Mucosa of descending colon (tissue), 3 donors: ENCODE results near the gene FSTL1. TPM values are rescaled to one million over a fixed set of nuclear protein-coding genes. Genes with fewer than 3 reads are reported as not detected.
"Not testable (repeated sequence)": the region's sequence is repeated elsewhere in the genome, so short reads cannot be mapped to it uniquely, and the experiment has no call there.

Source experiments
- ATAC-seq: fragments of 200-7000 bp; cut with Tn5 transposase; one replicate; pipeline ENCODE4 v1.9.1; 2020; ENCODE audit warnings: mild to moderate bottlenecking, moderate library complexity
- DNase-seq, 3 donors: peaks; one replicate each; pipeline ENCODE4 v3.0.0-alpha.2; 2020
- H3K36me3 ChIP-seq: fragments of 200-600 bp; one replicate; pipeline ENCODE4 v1.8.0; 2021; ENCODE audit warnings: low read depth, mild to moderate bottlenecking
- H3K4me1 ChIP-seq: fragments of 200-600 bp; one replicate; pipeline ENCODE4 v1.8.0; 2021; ENCODE audit warnings: low read depth, mild to moderate bottlenecking
- H3K4me3 ChIP-seq: fragments of 200-600 bp; one replicate; pipeline ENCODE4 v1.8.0; 2021; ENCODE audit warnings: mild to moderate bottlenecking
- H3K9me3 ChIP-seq: fragments of 200-600 bp; one replicate; pipeline ENCODE4 v1.8.0; 2021; ENCODE audit warnings: mild to moderate bottlenecking
- intact Hi-C, 2 donors: fragments of 100-400 bp; cut with DNase I in 1 of 2; cut with micrococcal nuclease in 1 of 2; formaldehyde crosslinking; loops; one replicate each; pipeline versions ENCODE4 v1.11.0 to v1.11.1; 2022; cut with DNase I, micrococcal nuclease
- total RNA-seq, 3 donors: library from RNA; stranded (reverse); fragmentation: NEBNext Ultra II Directional in 2 of 3; extraction: Animal tissue kit (Norgen Biotek cat#: 25700) in 2 of 3; gene quantifications; one replicate each; pipeline versions ENCODE4 v1.2.1 to v1.2.4, GENCODE V29; 2021 to 2023
- TF ChIP-seq, protein P1 (sequence below): fragments of 200-600 bp; IDR thresholded peaks from one replicate; pipeline ENCODE4 v1.8.0; 2022; ENCODE audit warnings: antibody characterized with exemption, mild to moderate bottlenecking
- donor health status: DM: no; HTN: no; CAD: no; lungs with moderate emphysema.
- donor health status: DM: no; HTN: no; CAD: no.
- donor health status: DM: no; HTN: yes; CAD: no.

Gene FSTL1
- total RNA-seq, 3 donors from 2014 or later = 28.1 to 246 (median 108) TPM

DNA sequence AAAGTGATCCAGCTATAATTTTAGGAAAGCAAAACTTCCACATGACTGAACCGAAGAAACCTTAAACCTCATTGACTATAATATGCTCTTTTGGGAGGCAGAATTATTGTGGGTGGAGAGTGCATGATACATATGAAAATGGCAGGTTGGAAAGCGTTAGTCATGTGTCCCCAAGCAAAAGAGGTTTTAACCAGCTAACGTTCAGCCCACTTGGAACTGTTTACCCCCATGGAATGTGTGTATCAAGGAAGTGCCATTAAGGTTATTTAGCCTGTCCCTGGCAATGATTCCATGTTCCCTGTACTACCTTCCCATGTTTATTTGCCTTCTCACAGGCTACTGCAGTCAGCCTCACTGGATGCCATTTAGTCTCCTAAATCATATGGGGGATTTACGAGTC, 57.5 kb downstream of the FSTL1 start:
- no peak for ATAC-seq
- Histone ChIP-seq H3K4me3 (no peak overlapping the region), H3K36me3 (no peaks in the 10 kb centered on the region), H3K9me3 (no peaks in the 10 kb centered on the region), H3K4me1 (no peaks in the 10 kb centered on the region)
- intact Hi-C loops = no loop called here
- no peak for DNase-seq
- TF ChIP-seq, protein P1, sequence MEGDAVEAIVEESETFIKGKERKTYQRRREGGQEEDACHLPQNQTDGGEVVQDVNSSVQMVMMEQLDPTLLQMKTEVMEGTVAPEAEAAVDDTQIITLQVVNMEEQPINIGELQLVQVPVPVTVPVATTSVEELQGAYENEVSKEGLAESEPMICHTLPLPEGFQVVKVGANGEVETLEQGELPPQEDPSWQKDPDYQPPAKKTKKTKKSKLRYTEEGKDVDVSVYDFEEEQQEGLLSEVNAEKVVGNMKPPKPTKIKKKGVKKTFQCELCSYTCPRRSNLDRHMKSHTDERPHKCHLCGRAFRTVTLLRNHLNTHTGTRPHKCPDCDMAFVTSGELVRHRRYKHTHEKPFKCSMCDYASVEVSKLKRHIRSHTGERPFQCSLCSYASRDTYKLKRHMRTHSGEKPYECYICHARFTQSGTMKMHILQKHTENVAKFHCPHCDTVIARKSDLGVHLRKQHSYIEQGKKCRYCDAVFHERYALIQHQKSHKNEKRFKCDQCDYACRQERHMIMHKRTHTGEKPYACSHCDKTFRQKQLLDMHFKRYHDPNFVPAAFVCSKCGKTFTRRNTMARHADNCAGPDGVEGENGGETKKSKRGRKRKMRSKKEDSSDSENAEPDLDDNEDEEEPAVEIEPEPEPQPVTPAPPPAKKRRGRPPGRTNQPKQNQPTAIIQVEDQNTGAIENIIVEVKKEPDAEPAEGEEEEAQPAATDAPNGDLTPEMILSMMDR = no peak

DNA sequence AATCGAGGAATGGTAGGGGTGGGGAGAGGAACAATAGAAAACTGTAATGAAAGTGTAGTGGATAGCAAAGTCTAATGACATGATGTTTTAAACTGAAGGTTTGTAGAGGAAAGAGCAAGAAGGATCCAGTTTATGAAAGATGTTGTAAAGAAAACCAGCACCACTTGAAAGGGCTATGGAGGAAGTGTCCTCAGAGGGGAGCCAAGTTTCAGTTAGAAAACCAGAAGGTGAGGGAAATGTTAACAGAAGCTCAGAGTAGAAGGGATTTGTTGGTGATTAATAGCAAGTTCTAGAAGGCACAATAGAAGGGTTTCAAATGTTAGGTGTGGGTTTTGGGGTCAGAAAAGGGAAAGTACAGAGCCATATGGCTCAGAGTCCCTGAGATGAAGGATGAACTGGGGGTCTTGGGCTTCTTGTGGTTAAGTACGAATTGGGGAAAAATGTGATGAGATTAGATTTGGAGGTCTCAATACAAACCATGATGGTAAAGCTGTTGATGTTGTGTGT, 67.8 kb downstream of the FSTL1 start:
- ATAC-seq (no peak), DNase-seq (no peak)
- Histone ChIP-seq H3K4me1 (no peaks in the 10 kb centered on the region), H3K36me3 (no peaks in the 10 kb centered on the region), H3K9me3 (no peaks in the 10 kb centered on the region), H3K4me3 (no peak overlapping the region)
- intact Hi-C loops = no loop called here
- TF ChIP-seq, protein P1 = no peak

DNA sequence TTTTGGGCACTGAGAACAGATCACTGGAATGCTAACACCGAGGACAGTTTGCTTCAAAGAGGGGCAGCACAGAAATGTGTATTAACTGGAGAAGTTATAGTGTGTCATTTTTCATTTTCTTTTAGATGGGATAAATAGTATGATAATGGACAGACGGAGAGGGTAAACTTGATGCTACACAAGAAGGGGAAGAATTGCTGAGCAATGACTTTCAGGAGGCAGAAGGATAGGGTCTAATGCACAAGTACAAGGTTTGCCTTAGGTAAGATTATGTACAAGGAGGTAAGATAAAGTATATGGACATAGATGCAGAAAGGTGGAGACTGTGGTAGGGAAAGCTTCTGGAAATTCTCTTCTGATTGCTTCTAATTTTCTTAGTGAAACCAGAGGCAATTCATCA, 69.3 kb downstream of the FSTL1 start:
- Histone ChIP-seq H3K4me1 (no peaks in the 10 kb centered on the region), H3K4me3 (no peak overlapping the region), H3K9me3 (no peaks in the 10 kb centered on the region), H3K36me3 (no peaks in the 10 kb centered on the region)
- ATAC-seq (no peak), DNase-seq (no peak)
- TF ChIP-seq, protein P1 = no peak
- intact Hi-C loops = no loop called here

DNA sequence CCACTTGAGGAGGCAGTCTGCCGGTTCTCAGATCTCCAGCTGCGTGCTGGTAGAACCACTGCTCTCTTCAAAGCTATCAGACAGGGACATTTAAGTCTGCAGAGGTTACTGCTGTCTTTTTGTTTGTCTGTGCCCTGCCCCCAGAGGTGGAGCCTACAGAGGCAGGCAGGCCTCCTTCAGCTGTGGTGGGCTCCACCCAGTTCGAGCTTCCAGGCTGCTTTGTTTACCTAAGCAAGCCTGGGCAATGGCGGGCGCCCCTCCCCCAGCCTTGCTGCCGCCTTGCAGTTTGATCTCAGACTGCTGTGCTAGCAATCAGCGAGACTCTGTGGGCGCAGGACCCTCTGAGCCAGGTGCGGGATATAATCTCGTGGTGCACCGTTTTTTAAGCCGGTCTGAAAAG, 72.8 kb downstream of the FSTL1 start:
- H3K36me3 ChIP-seq, ATAC-seq, intact Hi-C loops, H3K9me3 ChIP-seq, H3K4me3 ChIP-seq, DNase-seq, H3K4me1 ChIP-seq: not testable (repeated sequence)

DNA sequence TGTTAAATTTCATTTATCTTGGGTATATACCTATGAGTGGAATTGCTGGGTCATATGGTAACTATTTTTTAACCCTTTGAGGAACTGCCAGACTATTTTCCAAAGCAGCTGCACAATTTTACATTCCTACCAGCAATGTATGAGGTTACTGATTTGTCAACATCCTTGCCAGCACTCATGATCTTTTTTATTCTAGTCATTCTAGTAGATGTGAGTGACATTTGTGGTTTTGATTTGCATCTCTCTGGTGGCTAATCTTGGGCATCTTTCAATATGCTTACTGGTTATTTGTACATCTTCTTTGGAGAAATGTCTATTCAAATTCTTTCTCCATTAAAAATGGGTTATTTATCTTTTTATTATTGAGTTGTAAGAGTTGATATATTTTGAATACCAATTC, 80.3 kb downstream of the FSTL1 start:
- H3K4me3 ChIP-seq = no peak overlapping the region
- DNase-seq = no peak
- H3K36me3 ChIP-seq = no peaks in the 10 kb centered on the region
- H3K4me1 ChIP-seq = no peaks in the 10 kb centered on the region
- ATAC-seq = no peak
- intact Hi-C loops = no loop called here
- no peaks in the 10 kb centered on the region for H3K9me3 ChIP-seq
- TF ChIP-seq, protein P1 = no peak

DNA sequence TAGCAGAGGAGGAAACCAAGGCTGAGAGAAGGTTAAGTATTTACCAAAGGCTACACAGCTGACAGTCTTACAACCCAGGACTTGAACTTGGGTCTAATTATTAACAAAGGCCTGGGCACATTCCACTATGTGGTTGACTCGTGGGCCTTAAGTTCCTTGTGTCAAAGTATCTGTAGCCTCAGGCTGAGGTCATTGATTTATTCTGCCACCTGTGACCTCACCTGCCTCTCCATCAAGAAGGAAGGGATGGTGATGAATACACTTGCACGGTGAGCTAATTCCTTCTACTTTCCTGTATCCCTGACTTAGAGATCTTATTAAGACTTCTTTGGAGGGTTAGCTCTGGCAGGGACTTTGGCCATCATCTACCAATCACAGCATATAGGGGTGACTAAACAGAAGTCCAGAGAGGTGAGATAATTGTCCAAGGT, 81.7 kb downstream of the FSTL1 start:
- no peak for ATAC-seq
- no peak for DNase-seq
- TF ChIP-seq, protein P1 = no peak

More for the DNA sequence above, 81.7 kb downstream of the FSTL1 start:
- Histone ChIP-seq H3K9me3 (no peaks in the 10 kb centered on the region), H3K4me1 (no peaks in the 10 kb centered on the region), H3K4me3 (no peak overlapping the region), H3K36me3 (no peaks in the 10 kb centered on the region)
- intact Hi-C loops = no loop called here
